Measurements from ENCODE around the gene OR6C3.
"Not testable (repeated sequence)": the region's sequence is repeated elsewhere in the genome, so short reads cannot be mapped to it uniquely, and the experiment has no call there.

The OR6C3 gene

DNA sequence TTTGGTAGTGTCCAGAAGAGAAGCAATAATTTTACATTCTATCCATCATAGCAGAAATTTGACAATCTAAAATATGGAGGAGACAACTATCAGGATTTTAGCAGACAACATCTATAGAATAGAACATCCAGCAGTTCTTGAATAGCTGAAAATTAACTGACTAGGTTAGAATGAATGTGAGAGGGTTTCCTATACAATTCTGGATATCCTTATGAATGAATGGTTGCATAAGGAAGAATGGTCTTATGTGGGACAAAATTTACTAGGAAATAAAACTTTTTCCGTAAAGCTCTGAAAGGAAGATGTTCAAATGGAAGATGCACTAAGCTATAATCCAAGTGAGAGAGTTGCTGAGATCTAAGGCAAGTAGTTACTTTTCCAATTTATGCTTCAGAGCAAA is at the start of gene OR6C3:
Gene OR6C3, plus strand, starts transcription at position 301 of the 400 bp plus-strand sequence. CDS start 955 bp downstream, outside the sequence.
- no peak within 1 kb of the TSS for H3K27ac ChIP-seq
- H3K27me3 ChIP-seq (ENCODE audit: insufficient read depth, low read depth, severe bottlenecking): peaks cover 40% of the 10 kb centered on the region
- DNase-seq: no peak
- no peaks in the 10 kb centered on the region for H3K9me3 ChIP-seq (ENCODE audit: severe bottlenecking)
- no peak within 1 kb of the TSS for H3K4me3 ChIP-seq (ENCODE audit: low read depth, low read length)
- TF ChIP-seq CTCF (IDR thresholded peaks at IDR 0.05; ENCODE audit: low read depth, low read length): no peak
- no peaks in the 10 kb centered on the region for H3K36me3 ChIP-seq

GRCh38 chr12:55280991-55281390 is 49.6 kb upstream of the OR6C3 start:
- peaks cover 29% of the 10 kb centered on the region for H3K27me3 ChIP-seq (ENCODE audit: insufficient read depth, low read depth, severe bottlenecking)
- no peak for TF ChIP-seq CTCF (IDR thresholded peaks at IDR 0.05; ENCODE audit: low read depth, low read length)
- H3K9me3 ChIP-seq (ENCODE audit: severe bottlenecking): no peaks in the 10 kb centered on the region
- no peak for DNase-seq
- H3K36me3 ChIP-seq: no peaks in the 10 kb centered on the region
- no peak overlapping the region for H3K27ac ChIP-seq
- no peak overlapping the region for H3K4me3 ChIP-seq (ENCODE audit: low read depth, low read length)

GRCh38 chr12:55289999-55290398 is 40.5 kb upstream of the OR6C3 start:
- no peak for TF ChIP-seq CTCF (IDR thresholded peaks at IDR 0.05; ENCODE audit: low read depth, low read length)
- Histone ChIP-seq H3K27ac (no peak overlapping the region), H3K4me3 (ENCODE audit: low read depth, low read length) (no peak overlapping the region), H3K9me3 (ENCODE audit: severe bottlenecking) (no peaks in the 10 kb centered on the region), H3K27me3 (ENCODE audit: insufficient read depth, low read depth, severe bottlenecking) (peaks cover 36% of the 10 kb centered on the region), H3K36me3 (no peaks in the 10 kb centered on the region)
- no peak for DNase-seq

DNA sequence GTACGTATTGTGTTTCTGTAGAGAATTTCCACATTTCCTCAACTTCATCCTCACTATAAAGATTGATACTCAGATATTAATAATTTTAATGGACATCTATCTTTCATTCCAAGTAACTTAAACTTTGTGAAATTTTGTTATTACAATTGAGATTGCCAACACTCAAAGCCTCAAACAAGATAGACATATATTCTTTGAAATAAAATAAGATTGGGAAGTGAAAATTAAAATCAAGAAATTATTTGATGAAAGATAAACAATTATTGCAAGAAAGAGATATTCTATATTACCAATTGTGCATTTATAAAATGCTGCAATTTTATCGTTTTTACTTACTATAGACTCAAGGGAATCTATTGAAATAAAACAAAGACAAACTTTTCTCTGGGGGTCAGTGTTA is 34.1 kb upstream of the OR6C3 start, which contains the start of gene OR6C6:
Gene OR6C6, minus strand, starts transcription at position 101 of the 400 bp plus-strand sequence. CDS start 1,337 bp downstream, outside the sequence.
- DNase-seq: no peak
- H3K4me3 ChIP-seq (ENCODE audit: low read depth, low read length): no peak within 1 kb of the TSS
- no peaks in the 10 kb centered on the region for H3K36me3 ChIP-seq
- no peaks in the 10 kb centered on the region for H3K9me3 ChIP-seq (ENCODE audit: severe bottlenecking)
- TF ChIP-seq CTCF (IDR thresholded peaks at IDR 0.05; ENCODE audit: low read depth, low read length): no peak
- no peak within 1 kb of the TSS for H3K27ac ChIP-seq
- H3K27me3 ChIP-seq (ENCODE audit: insufficient read depth, low read depth, severe bottlenecking): peaks cover 41% of the 10 kb centered on the region

DNA sequence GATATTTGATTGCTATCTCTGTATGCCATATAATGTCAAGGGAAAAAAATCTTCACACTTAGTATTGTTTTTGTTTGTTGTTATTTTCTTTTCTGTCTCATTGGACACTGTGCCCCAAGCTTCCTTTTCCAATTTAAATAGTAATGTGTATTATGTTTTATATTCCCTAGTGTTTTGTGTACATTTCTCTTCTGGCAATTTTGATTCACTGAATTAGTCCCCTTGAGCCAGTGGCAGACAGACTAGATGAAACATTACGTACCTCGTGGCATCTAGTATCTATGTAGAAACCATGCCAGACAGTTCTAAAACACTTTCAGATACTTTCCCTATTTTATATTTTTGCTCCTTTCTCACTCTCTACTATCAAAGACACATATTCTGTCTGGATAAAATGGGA is 16.5 kb upstream of the OR6C3 start, which contains the start of gene OR6C1:
Gene OR6C1, plus strand, starts transcription at position 301 of the 400 bp plus-strand sequence. CDS start 6,257 bp downstream, outside the sequence.
- Histone ChIP-seq H3K27me3 (ENCODE audit: insufficient read depth, low read depth, severe bottlenecking) (peaks cover 18% of the 10 kb centered on the region), H3K4me3 (ENCODE audit: low read depth, low read length) (no peak within 1 kb of the TSS), H3K27ac (no peak within 1 kb of the TSS), H3K36me3 (no peaks in the 10 kb centered on the region), H3K9me3 (ENCODE audit: severe bottlenecking) (no peaks in the 10 kb centered on the region)
- DNase-seq: no peak
- TF ChIP-seq CTCF (IDR thresholded peaks at IDR 0.05; ENCODE audit: low read depth, low read length): no peak

- TF ChIP-seq CTCF (IDR thresholded peaks at IDR 0.05; ENCODE audit: low read depth, low read length): no peak
- Histone ChIP-seq H3K27me3 (ENCODE audit: insufficient read depth, low read depth, severe bottlenecking) (peaks cover 11% of the 10 kb centered on the region), H3K9me3 (ENCODE audit: severe bottlenecking) (no peaks in the 10 kb centered on the region), H3K36me3 (no peaks in the 10 kb centered on the region), H3K27ac (no peak overlapping the region), H3K4me3 (ENCODE audit: low read depth, low read length) (no peak overlapping the region)
- DNase-seq: no peak
Observed at GRCh38 chr12:55320201-55320600, 10.3 kb upstream of the OR6C3 start.

DNA sequence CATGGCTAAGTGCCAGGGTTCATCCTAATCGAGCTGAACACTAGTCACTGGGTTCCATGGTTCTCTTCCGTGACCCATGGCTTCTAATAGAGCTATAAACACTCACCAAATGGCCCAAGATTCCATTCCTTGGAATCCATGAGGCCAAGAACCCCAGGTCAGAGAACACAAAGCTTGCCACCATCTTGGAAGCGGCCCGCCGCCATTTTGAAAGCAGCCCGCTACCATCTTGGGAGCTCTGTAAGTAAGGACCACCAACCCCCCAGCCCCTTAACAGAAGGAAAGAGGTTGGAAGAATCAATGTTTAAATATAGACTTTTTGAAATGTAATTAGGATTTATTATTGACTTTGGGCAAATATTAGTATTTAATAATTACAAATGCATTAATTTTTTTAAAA is 4.7 kb upstream of the OR6C3 start:
- H3K27me3 ChIP-seq (ENCODE audit: insufficient read depth, low read depth, severe bottlenecking): peaks cover 37% of the 10 kb centered on the region
- not testable (repeated sequence) for H3K36me3 ChIP-seq; H3K9me3 ChIP-seq (ENCODE audit: severe bottlenecking); H3K4me3 ChIP-seq (ENCODE audit: low read depth, low read length); H3K27ac ChIP-seq; DNase-seq

All from WERI-Rb-1 (cell line).